GM23338 (cell line): ENCODE results near the gene CDCP1. TPM values are rescaled to one million over a fixed set of nuclear protein-coding genes. Genes with fewer than 3 reads are reported as not detected.

Experiments used
- ATAC-seq: fragments of 200-7000 bp; cut with Tn5 transposase; 3 replicates; pipeline ENCODE4 v1.9.1; 2020
- DNase-seq: peaks from one replicate; pipeline ENCODE4 v3.0.0-alpha.2; 2015; ENCODE audit warnings: low spot score
- H2AFZ ChIP-seq: fragments of 200-600 bp; sonication (generic); 2 replicates; pipeline ENCODE4 v1.8.0; 2016; ENCODE audit warnings: antibody characterized with exemption, mild to moderate bottlenecking, moderate library complexity
- H3F3A ChIP-seq: fragments of 200-600 bp; sonication (generic); replicated peaks from 2 replicates; pipeline ENCODE4 v1.8.0; 2017; ENCODE audit warnings: antibody characterized with exemption, mixed run types, low read depth
- H3K27ac ChIP-seq: fragments of 200-600 bp; sonication (generic); 2 replicates; pipeline ENCODE4 v1.6.1; 2016; ENCODE audit warnings: low read depth
- H3K27me3 ChIP-seq: fragments of 200-600 bp; sonication (generic); 2 replicates; pipeline ENCODE4 v1.8.0; 2016; ENCODE audit warnings: mild to moderate bottlenecking, mixed run types, moderate library complexity; ENCODE audit not compliant: insufficient read depth
- H3K36me3 ChIP-seq: fragments of 200-600 bp; sonication (generic); 2 replicates; pipeline ENCODE4 v1.8.0; 2016; ENCODE audit warnings: mild to moderate bottlenecking; ENCODE audit not compliant: insufficient read depth
- H3K4me1 ChIP-seq: fragments of 200-600 bp; sonication (generic); 2 replicates; pipeline ENCODE4 v1.8.0; 2016; ENCODE audit warnings: mild to moderate bottlenecking, moderate library complexity; ENCODE audit not compliant: insufficient read depth
- H3K4me2 ChIP-seq: fragments of 200-600 bp; sonication (generic); 2 replicates; pipeline ENCODE4 v1.7.1; 2017; ENCODE audit warnings: mixed run types
- H3K4me3 ChIP-seq: fragments of 200-600 bp; sonication (generic); 2 replicates; pipeline ENCODE4 v1.6.1; 2016; ENCODE audit warnings: mixed run types
- H3K79me2 ChIP-seq: fragments of 200-600 bp; sonication (generic); replicated peaks from 2 replicates; pipeline ENCODE4 v1.8.0; 2017; ENCODE audit warnings: mild to moderate bottlenecking; ENCODE audit not compliant: insufficient read depth
- H3K9me2 ChIP-seq: fragments of 200-600 bp; sonication (generic); 2 replicates; pipeline ENCODE4 v1.8.0; 2017; ENCODE audit not compliant: insufficient read depth
- H4K20me1 ChIP-seq: fragments of 200-600 bp; sonication (generic); replicated peaks from 2 replicates; pipeline ENCODE4 v1.8.0; 2017; ENCODE audit warnings: mild to moderate bottlenecking; ENCODE audit not compliant: insufficient read depth
- H3K27ac Mint-ChIP-seq: 2 replicates; pipeline ENCODE4 v1.8.0; 2020; ENCODE audit warnings: inconsistent platforms, mild to moderate bottlenecking, moderate library complexity, mixed read lengths
- H3K27me3 Mint-ChIP-seq: 3 replicates; pipeline ENCODE4 v1.8.0; 2022; ENCODE audit warnings: low read depth, mild to moderate bottlenecking, moderate library complexity, mixed read lengths, inconsistent platforms; ENCODE audit not compliant: insufficient read depth, poor library complexity
- H3K36me3 Mint-ChIP-seq: 3 replicates; pipeline ENCODE4 v1.8.0; 2021; ENCODE audit warnings: low read depth, mild to moderate bottlenecking, inconsistent platforms, moderate library complexity, mixed read lengths
- H3K4me1 Mint-ChIP-seq: 3 replicates; pipeline ENCODE4 v1.8.0; 2020; ENCODE audit warnings: mild to moderate bottlenecking, inconsistent platforms, mixed read lengths
- H3K4me3 Mint-ChIP-seq: 3 replicates; pipeline ENCODE4 v1.8.0; 2021; ENCODE audit warnings: moderate library complexity, mild to moderate bottlenecking, inconsistent platforms, mixed read lengths
- H3K9me3 Mint-ChIP-seq: 3 replicates; pipeline ENCODE4 v1.8.0; 2020; ENCODE audit warnings: moderate library complexity, mild to moderate bottlenecking, inconsistent platforms, mixed read lengths
- CREB1 ChIP-seq: fragments of 250-450 bp; sonication (Bioruptor Pico); IDR thresholded peaks from 2 replicates; pipeline ENCODE4 v1.5.0; 2020; ENCODE audit warnings: low read depth, mild to moderate bottlenecking, moderate library complexity
- EZH2 ChIP-seq: fragments of 200-600 bp; sonication (generic); IDR thresholded peaks from one replicate; pipeline ENCODE4 v1.8.0; 2017; ENCODE audit warnings: antibody characterized with exemption, mild to moderate bottlenecking, low read depth; ENCODE audit not compliant: unreplicated experiment
- NANOG ChIP-seq: IDR thresholded peaks from 2 replicates; pipeline ENCODE4 v1.6.1; 2016; ENCODE audit warnings: antibody characterized with exemption, borderline replicate concordance
- POLR2AphosphoS5 ChIP-seq: IDR thresholded peaks from 2 replicates; pipeline ENCODE4 v1.6.1; 2016; ENCODE audit warnings: antibody characterized with exemption, low read depth
- STAT1 ChIP-seq: IDR thresholded peaks from one replicate; pipeline ENCODE4 v1.6.1; 2016; ENCODE audit warnings: antibody characterized with exemption; ENCODE audit not compliant: unreplicated experiment
- ZNF114 ChIP-seq: fragments of 250-450 bp; sonication (Bioruptor Pico); IDR thresholded peaks from 2 replicates; pipeline ENCODE4 v1.5.0; 2020; ENCODE audit warnings: mild to moderate bottlenecking, moderate library complexity
- ZNF331 ChIP-seq: fragments of 250-450 bp; sonication (Bioruptor Pico); IDR thresholded peaks from 2 replicates; pipeline ENCODE4 v1.5.0; 2020; ENCODE audit warnings: low read depth, mild to moderate bottlenecking, moderate library complexity
- polyA plus RNA-seq: library from polyadenylated mRNA; unstranded; fragments of >200 nt; fragmentation: Nextera tagmentation; extraction: Ambion mirVana; gene quantifications from 2 replicates; pipeline ENCODE4 v1.2.1, GENCODE V29; 2016
- total RNA-seq: library from RNA; depleted of rRNA; stranded (reverse); fragments of >200 nt; shearing (Covaris generic); gene quantifications from 2 replicates; pipeline ENCODE4 v1.2.3, GENCODE V29; 2014
- TF ChIP-seq, protein P1 (sequence below): IDR thresholded peaks from one replicate; pipeline ENCODE4 v1.6.1; 2018; ENCODE audit warnings: antibody characterized with exemption; ENCODE audit not compliant: unreplicated experiment

The CDCP1 gene
- total and polyA plus RNA-seq, 2 experiments from 2014 or later = 7.7 to 20.1 TPM

DNA sequence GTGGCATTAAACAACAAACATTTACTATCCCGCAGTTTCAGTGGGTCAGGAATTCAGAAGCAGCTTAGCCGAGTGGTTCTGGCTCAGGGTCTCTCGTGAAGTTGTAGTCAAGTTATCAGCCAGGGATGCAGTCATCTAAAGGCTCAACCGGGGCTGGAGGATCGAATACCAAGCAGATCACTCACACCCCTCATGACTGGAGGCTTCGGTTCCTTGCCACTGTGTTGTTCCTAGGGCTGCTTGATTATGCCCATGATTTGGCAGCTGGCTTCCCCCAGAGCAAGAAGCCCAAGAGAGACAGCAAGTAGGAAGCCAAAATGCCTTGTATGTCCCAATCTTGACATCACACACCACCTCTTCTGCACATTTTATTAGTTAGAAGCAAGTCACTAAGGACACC, 33.9 kb upstream of the CDCP1 start:
- DNase-seq (no peak), ATAC-seq (no peak)
- Mint-ChIP-seq H3K36me3 (no peaks in the 10 kb centered on the region), H3K27ac (no peak overlapping the region), H3K4me3 (no peak overlapping the region), H3K27me3 (peaks cover 15% of the 10 kb centered on the region), H3K4me1 (peaks cover 15% of the 10 kb centered on the region), H3K9me3 (no peaks in the 10 kb centered on the region)
- TF ChIP-seq POLR2AphosphoS5 (no peak), EZH2 (no peak), NANOG (no peak), CREB1 (no peak), ZNF331 (CRISPR knock-in tag) (no peak)
- TF ChIP-seq, protein P1, sequence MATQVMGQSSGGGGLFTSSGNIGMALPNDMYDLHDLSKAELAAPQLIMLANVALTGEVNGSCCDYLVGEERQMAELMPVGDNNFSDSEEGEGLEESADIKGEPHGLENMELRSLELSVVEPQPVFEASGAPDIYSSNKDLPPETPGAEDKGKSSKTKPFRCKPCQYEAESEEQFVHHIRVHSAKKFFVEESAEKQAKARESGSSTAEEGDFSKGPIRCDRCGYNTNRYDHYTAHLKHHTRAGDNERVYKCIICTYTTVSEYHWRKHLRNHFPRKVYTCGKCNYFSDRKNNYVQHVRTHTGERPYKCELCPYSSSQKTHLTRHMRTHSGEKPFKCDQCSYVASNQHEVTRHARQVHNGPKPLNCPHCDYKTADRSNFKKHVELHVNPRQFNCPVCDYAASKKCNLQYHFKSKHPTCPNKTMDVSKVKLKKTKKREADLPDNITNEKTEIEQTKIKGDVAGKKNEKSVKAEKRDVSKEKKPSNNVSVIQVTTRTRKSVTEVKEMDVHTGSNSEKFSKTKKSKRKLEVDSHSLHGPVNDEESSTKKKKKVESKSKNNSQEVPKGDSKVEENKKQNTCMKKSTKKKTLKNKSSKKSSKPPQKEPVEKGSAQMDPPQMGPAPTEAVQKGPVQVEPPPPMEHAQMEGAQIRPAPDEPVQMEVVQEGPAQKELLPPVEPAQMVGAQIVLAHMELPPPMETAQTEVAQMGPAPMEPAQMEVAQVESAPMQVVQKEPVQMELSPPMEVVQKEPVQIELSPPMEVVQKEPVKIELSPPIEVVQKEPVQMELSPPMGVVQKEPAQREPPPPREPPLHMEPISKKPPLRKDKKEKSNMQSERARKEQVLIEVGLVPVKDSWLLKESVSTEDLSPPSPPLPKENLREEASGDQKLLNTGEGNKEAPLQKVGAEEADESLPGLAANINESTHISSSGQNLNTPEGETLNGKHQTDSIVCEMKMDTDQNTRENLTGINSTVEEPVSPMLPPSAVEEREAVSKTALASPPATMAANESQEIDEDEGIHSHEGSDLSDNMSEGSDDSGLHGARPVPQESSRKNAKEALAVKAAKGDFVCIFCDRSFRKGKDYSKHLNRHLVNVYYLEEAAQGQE = no peak
- Histone ChIP-seq H2AFZ (no peak overlapping the region), H3F3A (no peaks in the 10 kb centered on the region), H4K20me1 (no peaks in the 10 kb centered on the region), H3K4me3 (no peak overlapping the region), H3K4me1 (peaks cover 15% of the 10 kb centered on the region; the same call in 1 of the 2 replicates), H3K9me2 (no peaks in the 10 kb centered on the region), H3K27me3 (no peaks in the 10 kb centered on the region), H3K79me2 (no peaks in the 10 kb centered on the region), H3K4me2 (no peak overlapping the region), H3K27ac (no peak overlapping the region), H3K36me3 (no peaks in the 10 kb centered on the region)

DNA sequence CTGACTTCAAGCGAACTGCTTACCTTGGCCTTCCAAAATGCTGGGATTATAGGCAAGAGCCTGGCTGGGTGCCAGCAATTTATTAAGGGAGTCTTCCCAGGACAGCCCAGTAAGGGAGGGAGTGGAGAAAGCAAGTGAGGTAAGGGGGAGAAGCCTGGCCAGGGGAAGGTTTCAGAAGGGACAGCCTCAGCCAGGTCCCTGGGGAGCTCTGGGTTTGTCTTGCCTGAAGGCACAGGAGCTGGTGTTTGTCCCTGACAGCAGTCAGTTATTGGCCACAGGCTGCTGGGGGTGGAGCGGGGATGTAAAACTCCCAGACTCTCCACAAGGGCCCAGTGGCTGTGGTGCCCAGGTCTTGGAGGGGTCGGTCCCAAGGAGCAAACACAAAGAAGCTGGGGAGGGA, 33.0 kb upstream of the CDCP1 start:
- Mint-ChIP-seq H3K27ac (no peak overlapping the region), H3K27me3 (peaks cover 15% of the 10 kb centered on the region), H3K9me3 (no peaks in the 10 kb centered on the region), H3K4me1 (peaks cover 15% of the 10 kb centered on the region), H3K36me3 (no peaks in the 10 kb centered on the region), H3K4me3 (no peak overlapping the region)
- Histone ChIP-seq H3K27me3 (no peaks in the 10 kb centered on the region), H3K27ac (no peak overlapping the region), H3K4me3 (no peak overlapping the region), H3K4me2 (no peak overlapping the region), H3K36me3 (no peaks in the 10 kb centered on the region), H3K4me1 (peaks cover 15% of the 10 kb centered on the region; the same call in 1 of the 2 replicates), H3F3A (no peaks in the 10 kb centered on the region), H2AFZ (no peak overlapping the region), H4K20me1 (no peaks in the 10 kb centered on the region), H3K9me2 (no peaks in the 10 kb centered on the region), H3K79me2 (no peaks in the 10 kb centered on the region)
- no peak for DNase-seq
- ATAC-seq = no peak; the same call in 1 of the 3 replicates
- TF ChIP-seq ZNF331 (CRISPR knock-in tag) (no peak), CREB1 (no peak), NANOG (no peak), STAT1 (no peak), ZNF114 (CRISPR knock-in tag) (no peak)
- TF ChIP-seq, protein P1 = no peak
